Breast epithelium (tissue), 4 donors: ENCODE measurements around the gene TOP2B. TPM values are rescaled to one million over a fixed set of nuclear protein-coding genes. Genes with fewer than 3 reads are reported as not detected.

Source experiments
- DNase-seq, 2 donors: peaks; one replicate each; pipeline ENCODE4 v3.0.0-alpha.2; 2019; ENCODE audit warnings: low spot score in 2 of 2
- H3K27ac ChIP-seq, 2 donors: fragments of 200-600 bp; sonication (generic) in 1 of 2; one replicate each; pipeline ENCODE4 v1.5.1; 2016 to 2019; ENCODE audit warnings: mild to moderate bottlenecking in 1 of 2
- H3K27me3 ChIP-seq, 2 donors: fragments of 200-600 bp; sonication (generic) in 1 of 2; one replicate each; pipeline versions ENCODE4 v1.5.1 to v1.6.0; 2017 to 2019; ENCODE audit warnings: control low read depth in 1 of 2, mild to moderate bottlenecking in 1 of 2
- H3K36me3 ChIP-seq: fragments of 200-600 bp; one replicate; pipeline ENCODE4 v1.5.1; 2019
- H3K4me1 ChIP-seq, 2 donors: fragments of 200-600 bp; sonication (generic); one replicate each; pipeline ENCODE4 v1.5.1; 2016 to 2019; ENCODE audit warnings: control low read depth in 1 of 2
- H3K4me3 ChIP-seq, 3 donors: fragments of 200-600 bp; sonication (generic); 1 replicate in 2 of 3; 2 replicates in 1 of 3; pipeline ENCODE4 v1.5.1; 2016 to 2019; ENCODE audit warnings: mild to moderate bottlenecking in 3 of 3, moderate library complexity in 2 of 3
- H3K9me3 ChIP-seq, 2 donors: fragments of 200-600 bp; sonication (generic) in 1 of 2; one replicate each; pipeline ENCODE4 v1.5.1; 2016 to 2019; ENCODE audit warnings: control low read depth in 1 of 2
- CTCF ChIP-seq, 3 donors: fragments of 450-650 bp; IDR thresholded peaks; one replicate each; pipeline ENCODE4 v1.5.1; 2016 to 2017; ENCODE audit warnings: antibody characterized with exemption in 3 of 3, mild to moderate bottlenecking in 3 of 3, moderate library complexity in 3 of 3
- POLR2A ChIP-seq: fragments of 450-650 bp; IDR thresholded peaks from one replicate; pipeline ENCODE4 v1.6.1; 2016; ENCODE audit warnings: antibody characterized with exemption, mild to moderate bottlenecking, moderate library complexity
- POLR2AphosphoS5 ChIP-seq, 3 donors: sonication (generic); formaldehyde crosslinking; IDR thresholded peaks; one replicate each; pipeline ENCODE4 v1.6.1; 2017; ENCODE audit warnings: antibody characterized with exemption in 3 of 3
- intact Hi-C: fragments of 100-400 bp; cut with DNase I; formaldehyde crosslinking; loops from one replicate; pipeline ENCODE4 v1.15.1; 2023; ENCODE audit warnings: low total_unique reads
- total RNA-seq, 3 donors: library from RNA; depleted of rRNA; stranded (reverse); fragments of >200 nt; gene quantifications; one replicate each; pipeline ENCODE4 v1.1.0, GENCODE V29; 2016

TOP2B gene
- total RNA-seq, 3 donors from 2014 or later: 79.8 to 145 (median 125) TPM

GRCh38 chr3:25587975-25588374 is 76.7 kb downstream of the TOP2B start:
- no peak overlapping the region for H3K27ac ChIP-seq
- H3K36me3 ChIP-seq: no peaks in the 10 kb centered on the region
- no peaks in the 10 kb centered on the region for H3K4me1 ChIP-seq
- no peak overlapping the region for H3K4me3 ChIP-seq
- intact Hi-C loops: no loop called here
- TF ChIP-seq POLR2AphosphoS5 (IDR thresholded peaks at IDR 0.05): no peak
- TF ChIP-seq POLR2A: no peak
- TF ChIP-seq CTCF (IDR thresholded peaks at IDR 0.05): no peak
- H3K9me3 ChIP-seq: no peaks in the 10 kb centered on the region
- H3K27me3 ChIP-seq: no peaks in the 10 kb centered on the region
- no peak for DNase-seq

- Histone ChIP-seq H3K4me3 (no peak overlapping the region), H3K4me1 (no peaks in the 10 kb centered on the region), H3K36me3 (no peaks in the 10 kb centered on the region), H3K27me3 (no peaks in the 10 kb centered on the region), H3K9me3 (no peaks in the 10 kb centered on the region), H3K27ac (no peak overlapping the region)
- intact Hi-C loops: no loop called here
- no peak for TF ChIP-seq POLR2A
- TF ChIP-seq POLR2AphosphoS5 (IDR thresholded peaks at IDR 0.05): no peak
- no peak for TF ChIP-seq CTCF (IDR thresholded peaks at IDR 0.05)
- no peak for DNase-seq
Measured at GRCh38 chr3:25587526-25587925, 77.2 kb downstream of the TOP2B start.

GRCh38 chr3:25587094-25587493 is 77.6 kb downstream of the TOP2B start:
- TF ChIP-seq POLR2AphosphoS5 (IDR thresholded peaks at IDR 0.05): no peak
- no peak for TF ChIP-seq CTCF (IDR thresholded peaks at IDR 0.05)
- no peak for DNase-seq
- intact Hi-C loops: no loop called here

GRCh38 chr3:25586553-25586952 is 78.2 kb downstream of the TOP2B start:
- H3K4me3 ChIP-seq: no peak overlapping the region
- no peaks in the 10 kb centered on the region for H3K9me3 ChIP-seq
- no peak for DNase-seq
- intact Hi-C loops: no loop called here
- no peaks in the 10 kb centered on the region for H3K36me3 ChIP-seq
- H3K27ac ChIP-seq: no peak overlapping the region
- H3K4me1 ChIP-seq: no peaks in the 10 kb centered on the region
- TF ChIP-seq POLR2AphosphoS5 (IDR thresholded peaks at IDR 0.05) (no peak), POLR2A (no peak), CTCF (IDR thresholded peaks at IDR 0.05) (no peak)
- H3K27me3 ChIP-seq: no peaks in the 10 kb centered on the region

More at GRCh38 chr3:25587094-25587493, 77.6 kb downstream of the TOP2B start:
- Histone ChIP-seq H3K27me3 (no peaks in the 10 kb centered on the region), H3K4me1 (no peaks in the 10 kb centered on the region), H3K4me3 (no peak overlapping the region), H3K27ac (no peak overlapping the region), H3K9me3 (no peaks in the 10 kb centered on the region), H3K36me3 (no peaks in the 10 kb centered on the region)

GRCh38 chr3:25586167-25586505 is 78.6 kb downstream of the TOP2B start:
- intact Hi-C loops: no loop called here

More at GRCh38 chr3:25586167-25586505, 78.6 kb downstream of the TOP2B start:
- no peak overlapping the region for H3K4me3 ChIP-seq
- no peaks in the 10 kb centered on the region for H3K4me1 ChIP-seq
- DNase-seq: no peak
- H3K27ac ChIP-seq: no peak overlapping the region
- no peaks in the 10 kb centered on the region for H3K36me3 ChIP-seq
- TF ChIP-seq POLR2A (no peak), POLR2AphosphoS5 (IDR thresholded peaks at IDR 0.05) (no peak), CTCF (IDR thresholded peaks at IDR 0.05) (no peak)
- no peaks in the 10 kb centered on the region for H3K9me3 ChIP-seq
- H3K27me3 ChIP-seq: no peaks in the 10 kb centered on the region
